GM19438 (cell line): ENCODE data around the gene ADIRF.

ENCODE experiments used
- ATAC-seq: cut with Tn5 transposase; IDR thresholded peaks from one replicate; pipeline ENCODE4 v1.9.1; 2021; ENCODE audit warnings: low read depth; ENCODE audit not compliant: unreplicated experiment

ADIRF gene

GRCh38 chr10:86960003-86960862 lies 8.0 kb upstream of the ADIRF start:
- ATAC-seq = peak; percentile 70

- ATAC-seq = no peak
Observed at GRCh38 chr10:86960863-86961434, 7.3 kb upstream of the ADIRF start.

GRCh38 chr10:86961481-86962091 lies 6.7 kb upstream of the ADIRF start:
- ATAC-seq = no peak

GRCh38 chr10:86962136-86962980 lies 5.9 kb upstream of the ADIRF start:
- ATAC-seq = no peak

- no peak for ATAC-seq
Observed at GRCh38 chr10:86962981-86963310, 5.3 kb upstream of the ADIRF start.

- no peak for ATAC-seq
Observed at GRCh38 chr10:86963341-86963919, 4.9 kb upstream of the ADIRF start.

GRCh38 chr10:86964061-86964846 lies 4.0 kb upstream of the ADIRF start:
- no peak for ATAC-seq

- no peak for ATAC-seq
Observed at GRCh38 chr10:86964847-86965190, 3.5 kb upstream of the ADIRF start.

GRCh38 chr10:86965986-86966654 lies 2.2 kb upstream of the ADIRF start:
- peak; percentile 42 for ATAC-seq

GRCh38 chr10:86967481-86967941 lies 771 bp upstream of the ADIRF start:
- no peak for ATAC-seq

- ATAC-seq = no peak
Observed at GRCh38 chr10:86968994-86969355, 693 bp downstream of the ADIRF start.

GRCh38 chr10:86969421-86970041 lies 1.2 kb downstream of the ADIRF start:
- no peak for ATAC-seq

- ATAC-seq = no peak
Observed at GRCh38 chr10:86970162-86970981, 2.1 kb downstream of the ADIRF start.

GRCh38 chr10:86970982-86971231 lies 2.6 kb downstream of the ADIRF start:
- ATAC-seq = no peak

GRCh38 chr10:86971232-86971991 lies 3.1 kb downstream of the ADIRF start:
- peak; percentile 53 for ATAC-seq

GRCh38 chr10:86972613-86973380 lies 4.5 kb downstream of the ADIRF start:
- ATAC-seq = no peak

GRCh38 chr10:86974484-86974883 lies 6.2 kb downstream of the ADIRF start:
- no peak for ATAC-seq
